Aorta (tissue), 5 donors: ENCODE data around the gene TCOF1. TPM values are rescaled to one million over a fixed set of nuclear protein-coding genes. Genes with fewer than 3 reads are reported as not detected.

ENCODE experiments used
- ATAC-seq: fragments of 200-7000 bp; cut with Tn5 transposase; one replicate; pipeline ENCODE4 v1.9.1; 2022; ENCODE audit warnings: moderate library complexity; ENCODE audit not compliant: low FRiP score
- DNase-seq, 2 donors: peaks; one replicate each; pipeline ENCODE4 v3.0.0-alpha.2; 2020
- H3K27ac ChIP-seq, 2 donors: one replicate each; pipeline ENCODE4 v1.5.1; 2013; ENCODE audit warnings: low read length in 2 of 2, mild to moderate bottlenecking in 2 of 2, moderate library complexity in 2 of 2, control low read depth in 1 of 2, inconsistent platforms in 1 of 2, low read depth in 1 of 2
- H3K27me3 ChIP-seq, 2 donors: one replicate each; pipeline ENCODE4 v1.6.1; 2013; ENCODE audit warnings: control low read depth in 1 of 2, low read length in 1 of 2, mild to moderate bottlenecking in 1 of 2, moderate library complexity in 1 of 2; ENCODE audit not compliant: insufficient read depth in 2 of 2, control insufficient read depth in 1 of 2
- H3K36me3 ChIP-seq, 2 donors: one replicate each; pipeline ENCODE4 v1.6.1; 2013; ENCODE audit warnings: control low read depth in 1 of 2, low read length in 1 of 2, mild to moderate bottlenecking in 1 of 2; ENCODE audit not compliant: insufficient read depth in 2 of 2, control insufficient read depth in 1 of 2
- H3K4me1 ChIP-seq, 2 donors: one replicate each; pipeline ENCODE4 v1.6.1; 2013; ENCODE audit warnings: low read length in 2 of 2, control low read depth in 1 of 2, mild to moderate bottlenecking in 1 of 2, moderate library complexity in 1 of 2; ENCODE audit not compliant: insufficient read depth in 2 of 2, control insufficient read depth in 1 of 2
- H3K4me3 ChIP-seq, 2 donors: one replicate each; pipeline ENCODE4 v1.5.1; 2013; ENCODE audit warnings: low read length in 2 of 2, control low read depth in 1 of 2, mild to moderate bottlenecking in 1 of 2
- H3K9me3 ChIP-seq: one replicate; pipeline ENCODE4 v1.6.1; 2013; ENCODE audit warnings: mild to moderate bottlenecking, low read length; ENCODE audit not compliant: control insufficient read depth
- WGBS, 2 donors: extraction: QIAGEN DNeasy Blood & Tissue Kit; methylation state at CpG; one replicate each; pipeline ENCODE4 v1.1.7; 2013; 5-methylcytosine and 5-hydroxymethylcytosine counted together
- intact Hi-C, 2 donors: fragments of 100-400 bp; cut with DNase I; formaldehyde crosslinking; loops; one replicate each; pipeline versions ENCODE4 v1.14.2 to v1.15.0; 2022
- polyA plus RNA-seq, 2 donors: library from polyadenylated mRNA; stranded (reverse); fragments of 200-250 nt; gene quantifications; one replicate each; pipeline ENCODE4 v1.2.3, GENCODE V29; 2013
- total RNA-seq, 2 donors: library from RNA; stranded (reverse); fragmentation: NEBNext Ultra II Directional; extraction: Animal tissue kit (Norgen Biotek cat#: 25700); gene quantifications; one replicate each; pipeline ENCODE4 v1.2.1, GENCODE V29; 2021
- donor health status: healthy with polysubstance abuse.
- donor health status: Bipolar disorder and iron deficiency.
- donor health status: DM: no; HTN: no; CAD: no.
- donor health status: DM: no; HTN: no; CAD: no.
- donor health status: DM: yes; HTN: yes; CAD: no.

The TCOF1 gene
- total and polyA plus RNA-seq, 4 donors: 8.0 to 31.9 (median 27.0) TPM

DNA sequence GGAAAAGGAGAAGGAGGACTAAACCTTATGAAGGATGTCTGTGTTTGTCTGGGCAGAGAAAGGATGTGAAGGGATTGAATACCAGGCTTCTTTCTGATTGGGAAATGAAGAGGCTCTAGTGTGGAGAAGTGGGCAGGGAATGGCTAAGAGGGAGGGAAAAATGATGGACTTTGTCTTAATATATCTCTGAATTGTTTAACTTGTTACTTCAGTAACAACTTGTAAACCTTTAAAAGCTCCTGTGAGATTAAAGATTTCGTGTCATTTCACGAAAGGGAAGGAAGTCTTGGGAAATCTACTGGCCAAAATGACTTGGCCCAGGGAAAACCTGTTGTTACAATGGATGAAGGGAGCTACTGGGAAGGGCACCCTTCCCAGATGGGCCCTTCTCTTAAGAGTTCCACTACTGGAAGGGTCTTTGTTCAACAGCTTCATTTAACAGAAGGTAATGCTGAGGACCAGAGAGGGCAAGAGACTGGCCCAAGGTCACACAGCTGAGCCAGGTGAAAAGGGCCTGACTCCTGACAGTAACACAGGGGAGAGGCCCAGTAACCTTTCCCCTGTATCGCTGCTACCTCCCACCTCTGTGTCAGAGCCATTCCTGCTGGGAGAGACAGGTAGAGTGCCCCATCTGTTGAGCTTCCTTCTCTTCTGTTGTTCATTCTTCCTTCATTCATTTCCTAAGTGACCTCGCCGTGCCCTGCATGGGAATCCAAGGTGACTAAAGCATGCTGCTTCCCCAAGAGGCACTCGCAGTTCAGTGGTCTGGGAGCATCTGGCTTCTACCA is 5.1 kb upstream of the TCOF1 start:
- H3K27ac ChIP-seq: no peak overlapping the region
- WGBS, 2 donors: 87 to 89% methylated on average over 6 of the region's 6 CpGs
- ATAC-seq (no peak), DNase-seq (no peak)
- no peaks in the 10 kb centered on the region for H3K36me3 ChIP-seq
- H3K27me3 ChIP-seq: no peaks in the 10 kb centered on the region
- no peaks in the 10 kb centered on the region for H3K4me1 ChIP-seq
- intact Hi-C loops: no loop called here
- no peaks in the 10 kb centered on the region for H3K9me3 ChIP-seq
- no peak overlapping the region for H3K4me3 ChIP-seq

DNA sequence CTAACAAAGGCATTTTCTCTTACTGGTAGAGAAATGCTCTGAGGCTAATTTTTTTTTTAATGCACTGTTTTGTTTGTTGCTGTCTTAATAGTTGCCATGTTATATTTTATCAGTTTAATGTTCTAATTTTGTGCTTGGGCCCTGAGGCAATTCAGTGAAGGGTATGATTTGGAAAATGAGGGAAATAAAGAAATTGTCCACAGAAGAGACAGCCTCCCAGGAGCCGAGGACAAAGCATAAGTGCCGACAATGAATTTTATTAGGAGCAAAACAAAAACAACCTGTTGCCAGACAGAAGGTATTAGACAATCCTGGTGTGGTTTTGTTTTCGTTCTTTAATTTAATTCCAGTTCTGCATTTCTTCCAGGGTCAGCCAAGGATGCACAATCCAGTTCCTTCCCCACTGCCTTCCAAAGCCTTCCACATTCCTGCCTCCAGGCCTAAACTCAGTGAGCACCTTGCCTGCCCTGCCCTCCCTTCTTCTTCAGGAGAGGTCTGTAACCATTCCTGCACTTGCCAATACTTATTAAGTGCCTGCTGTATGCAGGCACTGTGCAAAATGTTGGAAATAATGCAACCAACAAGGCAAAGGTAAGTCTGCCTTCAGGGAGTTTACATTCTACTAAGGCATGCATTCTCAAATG is 4.3 kb upstream of the TCOF1 start:
- Histone ChIP-seq H3K27ac (no peak overlapping the region), H3K9me3 (no peaks in the 10 kb centered on the region), H3K36me3 (no peaks in the 10 kb centered on the region), H3K4me1 (no peaks in the 10 kb centered on the region), H3K4me3 (no peak overlapping the region), H3K27me3 (no peaks in the 10 kb centered on the region)
- no peak for DNase-seq
- WGBS, 2 donors: 88 to 93% methylated on average over 3 of the region's 3 CpGs
- intact Hi-C loops: no loop called here
- no peak for ATAC-seq

DNA sequence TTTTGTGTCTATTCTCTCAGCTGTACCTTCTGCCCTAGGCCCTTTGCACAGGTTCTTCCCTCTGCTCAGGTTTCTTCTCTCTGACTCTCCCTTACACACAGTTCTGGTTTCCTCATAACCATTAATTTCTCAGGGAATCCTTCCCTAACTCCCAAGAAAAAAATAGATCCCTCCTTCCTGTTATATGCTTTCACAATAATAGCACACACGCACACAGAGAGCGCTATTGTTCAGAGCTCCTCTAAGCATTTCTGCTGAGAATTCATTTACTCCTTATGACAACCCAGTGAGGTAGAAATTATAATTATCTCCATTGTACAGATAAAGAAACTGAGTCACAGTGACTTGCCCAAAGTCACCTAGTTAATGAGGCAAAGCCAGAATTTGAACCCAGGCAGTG is 1.7 kb upstream of the TCOF1 start:
- 94 to 96% methylated on average over 2 of the region's 2 CpGs for WGBS, 2 donors
- intact Hi-C loops: no loop called here

DNA sequence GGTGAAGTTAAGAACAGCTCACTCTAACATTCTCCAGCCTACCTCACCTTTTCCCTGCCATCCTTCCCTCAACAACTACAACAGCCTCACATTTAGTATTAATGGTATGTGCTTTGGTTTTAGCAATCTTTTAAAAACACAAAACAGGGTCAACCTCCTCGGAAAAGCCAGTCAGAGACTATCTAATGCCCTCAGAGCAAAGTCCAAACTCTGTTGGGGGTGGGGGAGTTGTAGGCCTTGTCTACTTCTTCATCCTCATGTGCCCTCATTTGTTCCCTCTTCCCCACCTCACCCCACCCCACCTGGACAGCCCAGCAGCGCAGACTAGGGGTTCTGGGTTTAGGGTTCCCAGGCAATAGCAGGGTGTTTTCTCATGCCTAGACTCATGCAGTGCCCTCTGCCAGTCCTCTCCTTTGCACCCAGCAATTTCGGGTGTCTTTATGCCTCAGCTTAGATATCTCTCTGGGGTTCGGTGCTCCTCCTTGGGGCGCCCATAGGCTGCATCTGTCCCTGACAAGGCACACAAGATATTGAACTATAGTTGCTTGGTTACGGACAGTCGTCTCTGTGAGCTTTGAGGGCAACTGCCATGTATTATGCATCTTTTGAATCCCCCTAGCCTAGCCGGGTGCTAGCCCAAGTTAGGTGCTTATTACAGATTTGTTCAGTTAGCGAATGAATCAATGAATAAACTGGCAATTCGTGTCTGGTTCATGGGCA is 762 bp upstream of the TCOF1 start:
- Histone ChIP-seq H3K9me3 (no peaks in the 10 kb centered on the region), H3K4me3 (peak overlapping the region; percentile 28 to 41), H3K27me3 (no peaks in the 10 kb centered on the region), H3K4me1 (no peaks in the 10 kb centered on the region), H3K36me3 (peaks cover 0 to 2% of the 10 kb centered on the region in 2 donors), H3K27ac (no peak overlapping the region)
- WGBS, 2 donors: 69 to 70% methylated on average over 10 of the region's 10 CpGs
- intact Hi-C loops: no loop called here
- DNase-seq (no peak), ATAC-seq (no peak)

More for the DNA sequence above, 1.7 kb upstream of the TCOF1 start:
- no peak for DNase-seq
- H3K27ac ChIP-seq: no peak overlapping the region
- no peaks in the 10 kb centered on the region for H3K36me3 ChIP-seq
- H3K9me3 ChIP-seq: no peaks in the 10 kb centered on the region
- ATAC-seq: no peak
- H3K27me3 ChIP-seq: no peaks in the 10 kb centered on the region
- no peaks in the 10 kb centered on the region for H3K4me1 ChIP-seq
- no peak overlapping the region for H3K4me3 ChIP-seq

DNA sequence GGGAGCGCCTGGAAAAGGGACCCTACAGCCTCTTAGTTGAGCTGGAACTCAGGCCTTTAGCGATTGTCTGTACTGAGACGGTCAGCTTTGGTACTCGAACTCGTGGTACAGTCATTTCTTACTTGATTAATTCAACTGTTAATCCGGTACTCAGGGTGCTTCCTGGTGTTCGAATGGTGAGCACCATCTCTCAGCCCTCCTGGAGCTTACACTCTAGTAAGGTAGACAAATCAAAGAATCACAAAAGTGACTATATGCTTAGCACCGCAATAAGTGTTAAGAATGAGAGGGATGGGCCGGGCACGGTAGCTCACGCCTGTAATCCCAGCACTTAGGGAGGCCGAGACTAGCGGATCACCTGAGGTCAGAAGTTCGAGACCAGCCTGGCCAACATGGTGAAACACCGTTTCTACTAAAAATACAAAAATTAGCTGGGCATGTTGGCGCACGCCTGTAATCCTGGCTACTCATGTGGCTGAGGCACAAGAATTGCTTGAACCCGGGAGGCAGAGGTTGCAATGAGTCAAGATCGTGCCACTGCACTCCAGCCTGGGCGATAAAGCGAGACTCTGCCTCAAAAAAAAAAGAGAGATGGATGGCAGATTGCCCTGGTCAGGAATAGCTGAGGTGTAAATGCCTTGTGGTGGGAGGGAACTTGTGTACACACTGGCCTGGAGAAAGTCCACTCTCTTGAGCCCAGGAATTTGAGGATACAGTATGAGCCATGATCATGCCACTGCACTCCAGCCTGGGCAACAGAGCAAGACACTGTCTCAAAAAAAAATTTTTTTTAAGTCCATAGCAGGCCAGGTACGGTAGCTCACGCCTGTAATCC is 981 bp downstream of the TCOF1 start:
- Histone ChIP-seq H3K4me1 (no peaks in the 10 kb centered on the region), H3K27ac (no peak overlapping the region), H3K27me3 (no peaks in the 10 kb centered on the region), H3K4me3 (peak overlapping the region; percentile 84 to 95), H3K9me3 (no peaks in the 10 kb centered on the region), H3K36me3 (peaks cover 0 to 6% of the 10 kb centered on the region in 2 donors)
- DNase-seq (no peak), ATAC-seq (no peak)
- intact Hi-C loops: no loop called here
- 52% methylated on average over 23 of the region's 23 CpGs for WGBS, 2 donors

DNA sequence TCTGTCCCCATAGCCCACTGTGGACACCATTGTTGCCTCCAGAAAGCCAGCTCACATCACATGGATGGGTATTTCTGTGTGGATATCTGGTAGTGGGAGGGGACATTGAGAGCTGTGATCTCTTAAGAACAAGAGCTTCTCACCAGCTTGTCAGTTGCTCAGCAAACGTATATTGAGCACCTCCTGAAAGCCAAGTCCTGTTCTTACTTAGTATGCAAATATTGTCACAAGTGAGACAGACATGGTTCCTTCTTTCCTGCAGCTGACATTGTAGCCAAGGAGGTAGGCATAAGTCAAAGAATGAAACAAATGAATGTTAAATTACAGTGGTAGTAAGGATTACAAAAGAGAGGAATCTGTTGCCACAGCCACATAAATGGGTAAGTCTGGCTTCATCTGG is 3.8 kb downstream of the TCOF1 start:
- no peak for ATAC-seq
- 91 to 92% methylated on average over 1 of the region's 1 CpG for WGBS, 2 donors
- intact Hi-C loops: no loop called here

DNA sequence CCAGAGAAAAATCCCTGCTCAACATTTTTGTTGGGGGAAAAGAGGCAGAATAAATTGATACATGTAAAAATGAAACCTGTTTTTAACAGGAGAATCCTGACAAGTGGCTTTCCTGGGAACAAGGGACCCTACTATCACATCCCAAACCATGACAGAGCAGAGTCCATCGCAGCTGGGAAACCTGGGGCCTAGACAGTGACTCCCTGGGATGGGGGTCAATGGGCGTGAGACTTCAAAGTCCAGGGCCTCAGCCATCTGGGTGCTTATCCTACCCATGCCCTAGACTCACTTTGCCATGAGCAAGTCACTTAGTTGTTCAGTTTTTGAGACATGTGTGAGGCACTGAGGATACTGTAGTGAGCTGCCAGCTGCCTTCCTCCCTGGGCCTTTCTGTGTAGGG is 5.7 kb downstream of the TCOF1 start:
- 95 to 96% methylated on average over 2 of the region's 2 CpGs for WGBS, 2 donors
- no peaks in the 10 kb centered on the region for H3K27me3 ChIP-seq
- peaks cover 0 to 18% of the 10 kb centered on the region in 2 donors for H3K36me3 ChIP-seq
- no peak overlapping the region for H3K27ac ChIP-seq
- ATAC-seq: no peak
- no peak for DNase-seq
- H3K4me1 ChIP-seq: no peaks in the 10 kb centered on the region
- H3K4me3 ChIP-seq: no peak overlapping the region
- intact Hi-C loops: no loop called here
- no peaks in the 10 kb centered on the region for H3K9me3 ChIP-seq

More for the DNA sequence above, 3.8 kb downstream of the TCOF1 start:
- H3K4me1 ChIP-seq: no peaks in the 10 kb centered on the region
- no peaks in the 10 kb centered on the region for H3K9me3 ChIP-seq
- no peak overlapping the region for H3K4me3 ChIP-seq
- no peaks in the 10 kb centered on the region for H3K27me3 ChIP-seq
- DNase-seq: no peak
- H3K27ac ChIP-seq: no peak overlapping the region
- peaks cover 0 to 14% of the 10 kb centered on the region in 2 donors for H3K36me3 ChIP-seq

DNA sequence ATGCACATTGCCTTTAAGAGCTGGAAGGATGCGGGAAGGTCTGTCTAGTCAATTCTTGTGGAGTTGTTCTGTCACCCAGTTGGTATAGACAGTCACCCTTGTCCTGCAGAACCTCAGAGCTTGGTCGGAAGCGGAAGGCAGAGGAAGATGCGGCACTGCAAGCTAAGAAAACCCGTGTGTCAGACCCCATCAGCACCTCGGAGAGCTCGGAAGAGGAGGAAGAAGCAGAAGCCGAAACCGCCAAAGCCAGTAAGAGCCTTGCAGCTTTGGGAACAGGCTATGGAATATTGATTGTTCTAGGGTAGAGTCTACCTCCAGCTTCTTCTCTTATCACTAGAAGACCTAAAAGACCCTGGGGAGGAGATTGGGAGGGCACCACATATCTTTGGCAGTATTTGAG is 6.5 kb downstream of the TCOF1 start:
- no peaks in the 10 kb centered on the region for H3K4me1 ChIP-seq
- no peak for ATAC-seq
- no peak overlapping the region for H3K27ac ChIP-seq
- H3K27me3 ChIP-seq: no peaks in the 10 kb centered on the region
- intact Hi-C loops: no loop called here
- H3K4me3 ChIP-seq: no peak overlapping the region
- peaks cover 0 to 21% of the 10 kb centered on the region in 2 donors for H3K36me3 ChIP-seq
- no peak for DNase-seq
- WGBS, 2 donors: 90 to 91% methylated on average over 9 of the region's 9 CpGs
- no peaks in the 10 kb centered on the region for H3K9me3 ChIP-seq
